ENCODE data around the gene ZNF664.

ZNF664 gene

DNA sequence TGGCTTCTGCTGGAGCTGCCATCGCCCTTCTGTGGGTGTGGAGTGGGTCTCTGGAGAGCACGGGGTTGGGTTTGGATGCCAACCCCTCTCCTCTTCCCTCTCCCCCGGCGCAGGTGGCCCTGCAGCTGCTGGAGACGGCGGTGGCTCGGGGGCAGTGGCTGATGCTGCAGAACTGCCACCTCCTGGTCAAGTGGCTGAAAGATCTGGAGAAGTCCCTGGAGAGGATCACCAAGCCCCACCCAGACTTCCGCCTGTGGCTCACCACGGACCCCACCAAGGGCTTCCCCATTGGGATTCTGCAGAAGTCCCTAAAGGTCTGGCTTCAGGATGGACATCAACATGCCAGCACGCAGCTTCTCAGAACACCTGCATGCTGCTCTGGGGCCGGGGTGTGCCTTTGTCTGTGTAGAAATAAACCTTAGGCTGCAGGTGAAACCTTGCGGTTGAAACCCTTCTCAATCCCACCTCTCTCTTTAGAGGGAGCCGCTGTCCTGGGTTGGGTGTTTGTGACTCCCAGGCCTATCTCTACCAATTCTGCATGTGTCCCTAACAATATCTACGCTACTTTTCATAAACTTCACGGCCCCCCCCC lies 44.6 kb upstream of the ZNF664 start:
- H3F3A ChIP-seq (ENCODE audit: control insufficient read depth, insufficient read depth) = no peaks in the 10 kb centered on the region
- H3K4me2 ChIP-seq (ENCODE audit: low read length) = no peak overlapping the region
- no peaks in the 10 kb centered on the region for H3K9me2 ChIP-seq (replicated peaks; ENCODE audit: control insufficient read depth, low read length)
- H3K27me3 ChIP-seq (ENCODE audit: control insufficient read depth, low read length) = peaks cover 22% of the 10 kb centered on the region
- H3K79me2 ChIP-seq (ENCODE audit: control insufficient read depth, low read length) = no peaks in the 10 kb centered on the region
- H3K9me3 ChIP-seq (ENCODE audit: control insufficient read depth, insufficient read depth, low read length) = no peaks in the 10 kb centered on the region
- no peak overlapping the region for H3K4me3 ChIP-seq (ENCODE audit: low read length)
- H4K20me1 ChIP-seq (ENCODE audit: control insufficient read depth, insufficient read depth, low read depth, low read length) = no peaks in the 10 kb centered on the region
- H3K36me3 ChIP-seq (ENCODE audit: control insufficient read depth, low read length) = no peaks in the 10 kb centered on the region
- H3K27ac ChIP-seq (ENCODE audit: low read depth, low read length) = no peak overlapping the region
- H3K4me1 ChIP-seq (ENCODE audit: control insufficient read depth, low read length) = no peaks in the 10 kb centered on the region
- TF ChIP-seq, protein P1, sequence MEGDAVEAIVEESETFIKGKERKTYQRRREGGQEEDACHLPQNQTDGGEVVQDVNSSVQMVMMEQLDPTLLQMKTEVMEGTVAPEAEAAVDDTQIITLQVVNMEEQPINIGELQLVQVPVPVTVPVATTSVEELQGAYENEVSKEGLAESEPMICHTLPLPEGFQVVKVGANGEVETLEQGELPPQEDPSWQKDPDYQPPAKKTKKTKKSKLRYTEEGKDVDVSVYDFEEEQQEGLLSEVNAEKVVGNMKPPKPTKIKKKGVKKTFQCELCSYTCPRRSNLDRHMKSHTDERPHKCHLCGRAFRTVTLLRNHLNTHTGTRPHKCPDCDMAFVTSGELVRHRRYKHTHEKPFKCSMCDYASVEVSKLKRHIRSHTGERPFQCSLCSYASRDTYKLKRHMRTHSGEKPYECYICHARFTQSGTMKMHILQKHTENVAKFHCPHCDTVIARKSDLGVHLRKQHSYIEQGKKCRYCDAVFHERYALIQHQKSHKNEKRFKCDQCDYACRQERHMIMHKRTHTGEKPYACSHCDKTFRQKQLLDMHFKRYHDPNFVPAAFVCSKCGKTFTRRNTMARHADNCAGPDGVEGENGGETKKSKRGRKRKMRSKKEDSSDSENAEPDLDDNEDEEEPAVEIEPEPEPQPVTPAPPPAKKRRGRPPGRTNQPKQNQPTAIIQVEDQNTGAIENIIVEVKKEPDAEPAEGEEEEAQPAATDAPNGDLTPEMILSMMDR (IDR thresholded peaks at IDR 0.05; ENCODE audit: low read depth, low read length, poor library complexity, severe bottlenecking) = no peak
- no peak for TF ChIP-seq EZH2phosphoT487 (IDR thresholded peaks at IDR 0.05; ENCODE audit: borderline replicate concordance, low read length)

DNA sequence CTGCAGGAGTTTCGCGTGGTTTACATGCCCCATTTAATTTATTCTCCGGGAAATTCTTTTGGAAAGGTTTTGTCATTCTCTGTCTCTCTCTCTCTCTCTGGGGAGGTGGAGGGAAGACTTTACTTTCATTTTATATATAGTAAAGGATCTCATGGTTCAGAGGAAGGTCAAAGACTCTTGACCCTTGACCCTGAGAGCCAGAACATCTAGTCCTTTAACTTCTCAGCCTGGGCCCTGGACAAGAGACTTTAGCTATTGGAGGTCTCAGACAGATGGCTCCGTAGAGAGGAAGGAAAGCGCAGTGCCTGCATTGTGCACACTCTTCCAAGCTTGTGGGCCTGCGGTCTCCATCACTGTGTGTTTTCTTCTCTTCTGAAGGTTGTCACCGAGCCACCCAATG lies 44.1 kb upstream of the ZNF664 start:
- H3K4me3 ChIP-seq (ENCODE audit: low read length) = no peak overlapping the region
- no peaks in the 10 kb centered on the region for H3F3A ChIP-seq (ENCODE audit: control insufficient read depth, insufficient read depth)
- H3K27me3 ChIP-seq (ENCODE audit: control insufficient read depth, low read length) = peaks cover 21% of the 10 kb centered on the region
- no peaks in the 10 kb centered on the region for H3K9me3 ChIP-seq (ENCODE audit: control insufficient read depth, insufficient read depth, low read length)
- H3K4me1 ChIP-seq (ENCODE audit: control insufficient read depth, low read length) = no peaks in the 10 kb centered on the region
- no peaks in the 10 kb centered on the region for H3K9me2 ChIP-seq (replicated peaks; ENCODE audit: control insufficient read depth, low read length)
- no peak overlapping the region for H3K27ac ChIP-seq (ENCODE audit: low read depth, low read length)
- H4K20me1 ChIP-seq (ENCODE audit: control insufficient read depth, insufficient read depth, low read depth, low read length) = no peaks in the 10 kb centered on the region
- H3K79me2 ChIP-seq (ENCODE audit: control insufficient read depth, low read length) = no peaks in the 10 kb centered on the region
- H3K36me3 ChIP-seq (ENCODE audit: control insufficient read depth, low read length) = no peaks in the 10 kb centered on the region
- no peak for TF ChIP-seq EZH2phosphoT487 (IDR thresholded peaks at IDR 0.05; ENCODE audit: borderline replicate concordance, low read length)
- TF ChIP-seq, protein P1 (IDR thresholded peaks at IDR 0.05; ENCODE audit: low read depth, low read length, poor library complexity, severe bottlenecking) = no peak
- H3K4me2 ChIP-seq (ENCODE audit: low read length) = no peak overlapping the region

DNA sequence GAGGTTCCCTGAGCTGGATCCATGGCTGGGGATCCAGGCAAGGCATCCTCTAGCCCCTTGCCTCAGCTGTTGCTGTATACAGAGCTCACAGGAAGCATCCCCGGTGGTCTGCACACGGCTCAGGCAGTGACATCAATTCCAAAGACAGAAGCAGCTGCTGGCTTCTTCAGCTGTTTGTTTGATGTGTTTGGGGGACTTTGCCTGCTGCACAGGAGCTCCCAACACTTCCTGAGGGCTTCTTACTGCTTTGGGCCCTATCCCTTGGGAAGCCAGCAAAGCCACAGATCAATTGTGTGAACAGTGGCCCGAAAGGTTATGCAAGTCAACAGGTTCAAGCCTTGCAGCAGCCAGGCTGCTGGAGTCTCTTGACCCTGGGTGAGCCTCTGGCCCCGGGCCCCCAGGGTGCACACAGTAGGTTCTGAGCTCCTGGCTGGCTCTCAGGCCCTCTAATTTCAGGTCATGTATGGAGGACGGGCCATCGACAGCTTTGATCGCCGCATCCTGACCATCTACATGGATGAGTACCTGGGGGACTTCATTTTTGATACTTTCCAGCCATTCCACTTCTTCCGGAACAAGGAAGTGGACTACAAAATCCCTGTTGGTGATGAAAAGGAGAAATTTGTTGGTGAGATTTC lies 43.0 kb upstream of the ZNF664 start:
- no peak overlapping the region for H3K4me3 ChIP-seq (ENCODE audit: low read length)
- no peaks in the 10 kb centered on the region for H3K36me3 ChIP-seq (ENCODE audit: control insufficient read depth, low read length)
- TF ChIP-seq EZH2phosphoT487 (IDR thresholded peaks at IDR 0.05; ENCODE audit: borderline replicate concordance, low read length) = no peak
- TF ChIP-seq, protein P1 (IDR thresholded peaks at IDR 0.05; ENCODE audit: low read depth, low read length, poor library complexity, severe bottlenecking) = no peak
- H3K4me2 ChIP-seq (ENCODE audit: low read length) = no peak overlapping the region
- H3K27ac ChIP-seq (ENCODE audit: low read depth, low read length) = no peak overlapping the region
- no peaks in the 10 kb centered on the region for H3K9me2 ChIP-seq (replicated peaks; ENCODE audit: control insufficient read depth, low read length)
- H4K20me1 ChIP-seq (ENCODE audit: control insufficient read depth, insufficient read depth, low read depth, low read length) = no peaks in the 10 kb centered on the region
- no peaks in the 10 kb centered on the region for H3F3A ChIP-seq (ENCODE audit: control insufficient read depth, insufficient read depth)
- no peaks in the 10 kb centered on the region for H3K79me2 ChIP-seq (ENCODE audit: control insufficient read depth, low read length)
- H3K9me3 ChIP-seq (ENCODE audit: control insufficient read depth, insufficient read depth, low read length) = no peaks in the 10 kb centered on the region
- H3K4me1 ChIP-seq (ENCODE audit: control insufficient read depth, low read length) = no peaks in the 10 kb centered on the region
- peaks cover 21% of the 10 kb centered on the region for H3K27me3 ChIP-seq (ENCODE audit: control insufficient read depth, low read length)

Data from DOHH2 (cell line).